Astrocyte (in vitro differentiated cells and primary cell): ENCODE results near the gene PIP4K2B. TPM values are rescaled to one million over a fixed set of nuclear protein-coding genes. Genes with fewer than 3 reads are reported as not detected.
A peak's percentile ranks its signal among the peaks of the same experiment; 100 is the strongest.

Experiments used
- DNase-seq: peaks from one replicate; pipeline ENCODE4 v3.0.0-alpha.2; 2010; ENCODE audit warnings: low read depth
- FAIRE-seq: peaks from 2 replicates; lab custom pipeline; 2011; peaks lifted over from hg19 to GRCh38; lab: Jason Lieb, UNC
- H2AFZ ChIP-seq: 2 replicates; pipeline ENCODE4 v1.6.0; 2012; ENCODE audit warnings: low read depth, low read length, inconsistent platforms
- H3K27ac ChIP-seq: 2 replicates; pipeline ENCODE4 v1.5.1; 2011; ENCODE audit warnings: low read depth, low read length, inconsistent platforms
- H3K27me3 ChIP-seq: 2 replicates; pipeline ENCODE4 v1.6.0; 2011; ENCODE audit warnings: low read length, inconsistent platforms; ENCODE audit not compliant: insufficient read depth
- H3K36me3 ChIP-seq: 2 replicates; pipeline ENCODE4 v1.5.1; 2011; ENCODE audit warnings: low read length, inconsistent platforms; ENCODE audit not compliant: insufficient read depth
- H3K4me1 ChIP-seq: 2 replicates; pipeline ENCODE4 v1.5.1; 2011; ENCODE audit warnings: low read length, inconsistent platforms; ENCODE audit not compliant: insufficient read depth
- H3K4me2 ChIP-seq: 2 replicates; pipeline ENCODE4 v1.6.0; 2012; ENCODE audit warnings: low read length, inconsistent platforms
- H3K4me3 ChIP-seq: 2 replicates; pipeline ENCODE4 v1.5.1; 2011; ENCODE audit warnings: low read depth, mild to moderate bottlenecking, low read length, inconsistent platforms; ENCODE audit not compliant: insufficient read depth
- H3K79me2 ChIP-seq: 2 replicates; pipeline ENCODE4 v1.6.0; 2012; ENCODE audit warnings: mild to moderate bottlenecking, low read length, inconsistent platforms; ENCODE audit not compliant: insufficient read depth
- H3K9ac ChIP-seq: 2 replicates; pipeline ENCODE4 v1.6.0; 2012; ENCODE audit warnings: mild to moderate bottlenecking, low read length, inconsistent platforms
- H3K9me3 ChIP-seq: 2 replicates; pipeline ENCODE4 v1.5.1; 2012; ENCODE audit warnings: low read depth, mild to moderate bottlenecking, low read length, inconsistent platforms; ENCODE audit not compliant: insufficient read depth
- H4K20me1 ChIP-seq: 2 replicates; pipeline ENCODE4 v1.6.0; 2012; ENCODE audit warnings: low read length, inconsistent platforms; ENCODE audit not compliant: insufficient read depth
- H3K27ac Mint-ChIP-seq: one replicate; pipeline ENCODE4 v1.8.0; 2021; ENCODE audit warnings: mild to moderate bottlenecking, mixed read lengths; ENCODE audit not compliant: unreplicated experiment
- H3K27me3 Mint-ChIP-seq: one replicate; pipeline ENCODE4 v1.8.0; 2021; ENCODE audit warnings: low read depth, mixed read lengths; ENCODE audit not compliant: unreplicated experiment
- H3K36me3 Mint-ChIP-seq: one replicate; pipeline ENCODE4 v1.8.0; 2021; ENCODE audit warnings: low read depth, mixed read lengths; ENCODE audit not compliant: unreplicated experiment
- H3K4me1 Mint-ChIP-seq: one replicate; pipeline ENCODE4 v1.8.0; 2021; ENCODE audit warnings: low read depth, mixed read lengths; ENCODE audit not compliant: unreplicated experiment
- H3K4me3 Mint-ChIP-seq: one replicate; pipeline ENCODE4 v1.8.0; 2021; ENCODE audit warnings: mild to moderate bottlenecking, moderate library complexity, mixed read lengths; ENCODE audit not compliant: unreplicated experiment
- H3K9me3 Mint-ChIP-seq: one replicate; pipeline ENCODE4 v1.8.0; 2021; ENCODE audit warnings: mild to moderate bottlenecking, mixed read lengths; ENCODE audit not compliant: unreplicated experiment
- CTCF ChIP-seq: IDR thresholded peaks from 2 replicates; pipeline ENCODE4 v1.5.1; 2011; ENCODE audit warnings: low read depth, mild to moderate bottlenecking, inconsistent platforms, low read length, moderate library complexity; ENCODE audit not compliant: insufficient read depth
- EZH2 ChIP-seq: IDR thresholded peaks from 2 replicates; pipeline ENCODE4 v1.6.1; 2012; ENCODE audit warnings: mild to moderate bottlenecking, low read length, inconsistent platforms; ENCODE audit not compliant: insufficient read depth
- total RNA-seq: library from RNA; stranded (reverse); gene quantifications from 2 replicates; pipeline ENCODE4 v1.2.1, GENCODE V29; 2021

Gene PIP4K2B
- total RNA-seq, 1 donor from 2014 or later: 58.2 TPM

GRCh38 chr17:38753071-38753506 lies 46.3 kb downstream of the PIP4K2B start:
- Histone ChIP-seq H3K79me2 (peaks cover 33% of the 10 kb centered on the region), H3K4me1 (peaks cover 31% of the 10 kb centered on the region), H3K27me3 (no peaks in the 10 kb centered on the region), H3K36me3 (peaks cover 16% of the 10 kb centered on the region), H3K9me3 (no peaks in the 10 kb centered on the region), H3K9ac (peak overlapping the region; percentile 94), H3K4me2 (peak overlapping the region; percentile 92), H2AFZ (peak overlapping the region; percentile 78), H4K20me1 (peaks cover 26% of the 10 kb centered on the region), H3K4me3 (peak overlapping the region; percentile 95), H3K27ac (peak overlapping the region; percentile 71)
- no peak for TF ChIP-seq EZH2
- TF ChIP-seq CTCF: no peak
- Mint-ChIP-seq H3K27me3 (no peaks in the 10 kb centered on the region), H3K27ac (peak overlapping the region; percentile 92), H3K4me3 (peak overlapping the region; percentile 99), H3K9me3 (no peaks in the 10 kb centered on the region), H3K4me1 (peaks cover 11% of the 10 kb centered on the region), H3K36me3 (peaks cover 6% of the 10 kb centered on the region)
- FAIRE-seq: no peak
- DNase-seq: no peak

- Histone ChIP-seq H3K79me2 (peaks cover 38% of the 10 kb centered on the region), H3K9me3 (no peaks in the 10 kb centered on the region), H2AFZ (peak within 1 kb of the TSS; percentile 83), H4K20me1 (peaks cover 22% of the 10 kb centered on the region), H3K27me3 (no peaks in the 10 kb centered on the region), H3K4me2 (peak within 1 kb of the TSS; percentile 92), H3K4me1 (peaks cover 31% of the 10 kb centered on the region), H3K4me3 (peak within 1 kb of the TSS; percentile 95), H3K9ac (peak within 1 kb of the TSS; percentile 94), H3K27ac (peak within 1 kb of the TSS; percentile 71), H3K36me3 (peaks cover 13% of the 10 kb centered on the region)
- peaks cover 11% of the 10 kb centered on the region for H3K4me1 Mint-ChIP-seq
- FAIRE-seq (no peak), DNase-seq (peak; percentile 99)
- H3K27ac Mint-ChIP-seq: peak within 1 kb of the TSS; percentile 92
- no peaks in the 10 kb centered on the region for H3K27me3 Mint-ChIP-seq
- no peaks in the 10 kb centered on the region for H3K9me3 Mint-ChIP-seq
- peak within 1 kb of the TSS; percentile 99 for H3K4me3 Mint-ChIP-seq
- peaks cover 6% of the 10 kb centered on the region for H3K36me3 Mint-ChIP-seq
- TF ChIP-seq EZH2 (no peak), CTCF (no peak)
Observed at GRCh38 chr17:38752308-38753070, 46.9 kb downstream of the PIP4K2B start, which contains the start of gene PSMB3. TSS of gene PSMB3 (plus strand) at chr17:38752741. CDS start at chr17:38752827, 86 bp downstream.

GRCh38 chr17:38751808-38752307 lies 47.5 kb downstream of the PIP4K2B start:
- Histone ChIP-seq H4K20me1 (peaks cover 26% of the 10 kb centered on the region), H3K9ac (peak overlapping the region; percentile 71), H2AFZ (peak overlapping the region; percentile 83), H3K4me2 (peak overlapping the region; percentile 92), H3K4me1 (peaks cover 32% of the 10 kb centered on the region), H3K27me3 (no peaks in the 10 kb centered on the region), H3K9me3 (no peaks in the 10 kb centered on the region), H3K79me2 (peaks cover 44% of the 10 kb centered on the region), H3K27ac (peak overlapping the region; percentile 41), H3K4me3 (peak overlapping the region; percentile 95), H3K36me3 (peaks cover 13% of the 10 kb centered on the region)
- H3K27me3 Mint-ChIP-seq: no peaks in the 10 kb centered on the region
- H3K36me3 Mint-ChIP-seq: peaks cover 6% of the 10 kb centered on the region
- peaks cover 11% of the 10 kb centered on the region for H3K4me1 Mint-ChIP-seq
- TF ChIP-seq EZH2 (no peak), CTCF (no peak)
- FAIRE-seq (no peak), DNase-seq (peak; percentile 72)
- peak overlapping the region; percentile 92 for H3K27ac Mint-ChIP-seq
- H3K4me3 Mint-ChIP-seq: peak overlapping the region; percentile 99
- no peaks in the 10 kb centered on the region for H3K9me3 Mint-ChIP-seq
